Activated naive CD4-positive, alpha-beta T cell treated with anti-CD3 and anti-CD28 coated beads, Interleukin-2, amount 50 U/mL, for 24 hours (primary cell): ENCODE data around the gene CNOT4.

Experiments used
- H3K27ac Mint-ChIP-seq: one replicate; pipeline ENCODE4 v1.8.0; 2021; ENCODE audit warnings: mild to moderate bottlenecking, mixed read lengths
- H3K27me3 Mint-ChIP-seq: one replicate; pipeline ENCODE4 v1.8.0; 2021; ENCODE audit warnings: mixed read lengths
- H3K36me3 Mint-ChIP-seq: one replicate; pipeline ENCODE4 v1.8.0; 2021; ENCODE audit warnings: mixed read lengths
- H3K4me1 Mint-ChIP-seq: one replicate; pipeline ENCODE4 v1.8.0; 2021; ENCODE audit warnings: mixed read lengths
- H3K4me3 Mint-ChIP-seq: one replicate; pipeline ENCODE4 v1.8.0; 2021; ENCODE audit warnings: mild to moderate bottlenecking, mixed read lengths
- H3K9me3 Mint-ChIP-seq: one replicate; pipeline ENCODE4 v1.8.0; 2021; ENCODE audit warnings: mixed read lengths

CNOT4 gene

DNA sequence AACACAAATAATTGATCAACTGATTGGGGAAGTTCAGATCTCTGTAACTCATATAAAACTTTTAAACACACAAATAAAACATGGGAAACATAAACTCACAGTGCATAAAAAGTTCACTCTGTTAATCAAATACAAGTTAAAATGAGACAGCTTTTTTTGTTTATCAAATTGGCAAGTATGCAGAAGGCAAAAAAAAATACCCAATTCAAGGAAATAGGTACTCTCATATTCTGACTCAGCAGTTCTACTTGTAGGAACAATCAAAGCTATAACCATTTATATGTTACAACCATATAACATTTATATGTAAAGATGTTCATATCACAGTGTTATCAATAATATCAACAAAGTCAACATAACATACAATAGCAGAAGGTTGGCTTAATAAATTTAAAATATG lies 102.0 kb downstream of the CNOT4 start:
- Mint-ChIP-seq H3K27ac (no peak overlapping the region), H3K27me3 (no peaks in the 10 kb centered on the region), H3K4me1 (no peaks in the 10 kb centered on the region), H3K9me3 (no peaks in the 10 kb centered on the region), H3K36me3 (peaks cover 17% of the 10 kb centered on the region), H3K4me3 (no peak overlapping the region)

DNA sequence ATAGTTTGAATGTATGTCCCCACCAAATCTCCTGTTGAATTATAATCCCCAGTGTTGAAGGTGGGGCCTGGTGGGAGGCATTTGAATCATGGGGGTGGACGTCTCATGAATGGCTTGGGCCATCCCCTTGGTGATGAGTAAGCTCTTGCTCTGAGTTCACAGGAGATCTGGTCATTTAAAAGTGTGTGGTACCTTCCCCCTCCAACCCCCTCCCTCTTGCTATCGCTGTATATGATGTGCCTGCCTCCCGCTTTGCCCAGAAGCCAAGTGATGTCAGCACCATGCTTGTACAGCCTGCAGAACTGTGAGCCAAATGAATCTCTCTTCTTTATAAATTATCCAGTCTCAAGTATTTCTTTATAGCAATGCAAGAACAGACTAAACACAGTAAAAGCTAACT lies 103.0 kb downstream of the CNOT4 start:
- Mint-ChIP-seq H3K9me3 (no peaks in the 10 kb centered on the region), H3K27me3 (no peaks in the 10 kb centered on the region), H3K4me1 (no peaks in the 10 kb centered on the region), H3K4me3 (no peak overlapping the region), H3K27ac (no peak overlapping the region), H3K36me3 (peaks cover 14% of the 10 kb centered on the region)

DNA sequence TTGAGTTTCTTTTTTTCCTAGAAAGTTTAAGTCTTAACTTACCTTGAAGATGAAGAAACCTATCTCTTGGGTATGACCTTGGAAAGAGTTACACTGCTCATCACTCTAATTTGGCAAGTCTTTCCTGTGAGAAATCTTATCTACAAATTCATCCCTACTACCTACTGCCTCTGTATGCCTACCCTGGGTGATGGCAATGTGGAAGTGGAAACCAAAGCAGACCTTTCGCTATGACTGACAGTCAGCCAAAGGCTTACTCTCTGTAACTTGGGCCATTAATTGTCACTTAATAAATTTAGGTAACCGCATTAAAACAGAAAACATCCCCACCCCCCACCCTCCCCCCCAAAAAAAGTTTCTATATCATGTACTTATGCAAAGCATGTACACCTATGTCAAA lies 103.9 kb downstream of the CNOT4 start:
- Mint-ChIP-seq H3K4me1 (no peaks in the 10 kb centered on the region), H3K27ac (no peak overlapping the region), H3K9me3 (no peaks in the 10 kb centered on the region)

GRCh38 chr7:135403302-135403701 lies 106.6 kb downstream of the CNOT4 start:
- peaks cover 8% of the 10 kb centered on the region for H3K36me3 Mint-ChIP-seq
- H3K4me3 Mint-ChIP-seq = no peak overlapping the region
- no peak overlapping the region for H3K27ac Mint-ChIP-seq
- no peaks in the 10 kb centered on the region for H3K27me3 Mint-ChIP-seq
- H3K4me1 Mint-ChIP-seq = no peaks in the 10 kb centered on the region
- H3K9me3 Mint-ChIP-seq = no peaks in the 10 kb centered on the region

More for the DNA sequence above, 103.9 kb downstream of the CNOT4 start:
- Mint-ChIP-seq H3K36me3 (peaks cover 12% of the 10 kb centered on the region), H3K4me3 (no peak overlapping the region), H3K27me3 (no peaks in the 10 kb centered on the region)

GRCh38 chr7:135397689-135398088 lies 112.2 kb downstream of the CNOT4 start:
- Mint-ChIP-seq H3K4me1 (no peaks in the 10 kb centered on the region), H3K36me3 (peaks cover 16% of the 10 kb centered on the region), H3K4me3 (no peak overlapping the region), H3K9me3 (no peaks in the 10 kb centered on the region), H3K27ac (no peak overlapping the region), H3K27me3 (no peaks in the 10 kb centered on the region)

GRCh38 chr7:135392701-135393100 lies 117.2 kb downstream of the CNOT4 start:
- Mint-ChIP-seq H3K27ac (no peak overlapping the region), H3K36me3 (peaks cover 23% of the 10 kb centered on the region)

DNA sequence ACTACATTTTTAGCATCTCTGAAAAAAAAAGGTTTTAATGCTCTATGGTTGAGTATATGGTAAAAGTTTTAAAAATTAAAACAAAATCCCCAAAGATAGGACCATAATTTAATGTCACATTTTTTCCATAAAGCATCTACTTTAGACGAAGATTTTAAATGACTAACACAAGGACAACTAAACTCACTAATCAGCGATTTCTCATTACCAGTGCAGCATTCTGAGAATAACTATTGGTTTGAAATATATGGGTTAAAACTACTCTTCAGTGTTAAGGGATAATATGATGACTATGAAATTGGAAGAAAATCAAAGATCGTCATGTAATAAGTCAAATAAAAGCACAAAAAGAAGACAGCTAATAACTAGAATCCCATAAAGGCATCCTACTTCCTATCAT lies 118.4 kb downstream of the CNOT4 start:
- H3K4me3 Mint-ChIP-seq = no peak overlapping the region
- H3K27me3 Mint-ChIP-seq = no peaks in the 10 kb centered on the region
- H3K36me3 Mint-ChIP-seq = peaks cover 19% of the 10 kb centered on the region
- no peak overlapping the region for H3K27ac Mint-ChIP-seq
- H3K9me3 Mint-ChIP-seq = no peaks in the 10 kb centered on the region
- peaks cover 3% of the 10 kb centered on the region for H3K4me1 Mint-ChIP-seq

More at GRCh38 chr7:135392701-135393100, 117.2 kb downstream of the CNOT4 start:
- Mint-ChIP-seq H3K9me3 (no peaks in the 10 kb centered on the region), H3K27me3 (no peaks in the 10 kb centered on the region), H3K4me3 (no peak overlapping the region), H3K4me1 (peaks cover 3% of the 10 kb centered on the region)

DNA sequence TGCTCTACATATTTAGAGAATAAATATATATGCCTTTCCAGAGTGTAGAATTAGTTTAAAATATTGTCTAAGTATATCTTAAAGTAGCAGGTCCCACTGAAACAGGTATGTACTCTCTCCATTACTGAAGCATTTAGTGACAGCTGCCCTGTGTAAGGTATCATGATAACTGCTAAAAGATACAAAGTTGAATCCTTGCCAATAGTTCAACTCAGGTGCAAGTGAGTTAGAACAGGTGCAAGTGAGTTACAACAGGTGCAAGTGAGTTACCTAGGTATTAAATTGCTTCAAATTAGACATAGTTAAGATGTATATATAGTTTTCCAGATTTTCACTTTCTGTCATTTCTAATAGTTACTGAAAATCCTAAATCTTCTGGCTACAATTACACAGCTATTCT lies 119.1 kb downstream of the CNOT4 start:
- peaks cover 3% of the 10 kb centered on the region for H3K4me1 Mint-ChIP-seq
- no peaks in the 10 kb centered on the region for H3K9me3 Mint-ChIP-seq
- no peaks in the 10 kb centered on the region for H3K27me3 Mint-ChIP-seq
- H3K36me3 Mint-ChIP-seq = peaks cover 21% of the 10 kb centered on the region
- no peak overlapping the region for H3K27ac Mint-ChIP-seq
- no peak overlapping the region for H3K4me3 Mint-ChIP-seq

- no peak overlapping the region for H3K4me3 Mint-ChIP-seq
- peaks cover 3% of the 10 kb centered on the region for H3K4me1 Mint-ChIP-seq
- H3K9me3 Mint-ChIP-seq = no peaks in the 10 kb centered on the region
- H3K27ac Mint-ChIP-seq = no peak overlapping the region
- H3K36me3 Mint-ChIP-seq = peaks cover 17% of the 10 kb centered on the region
- H3K27me3 Mint-ChIP-seq = no peaks in the 10 kb centered on the region
Observed at GRCh38 chr7:135389971-135390370, 119.9 kb downstream of the CNOT4 start.

DNA sequence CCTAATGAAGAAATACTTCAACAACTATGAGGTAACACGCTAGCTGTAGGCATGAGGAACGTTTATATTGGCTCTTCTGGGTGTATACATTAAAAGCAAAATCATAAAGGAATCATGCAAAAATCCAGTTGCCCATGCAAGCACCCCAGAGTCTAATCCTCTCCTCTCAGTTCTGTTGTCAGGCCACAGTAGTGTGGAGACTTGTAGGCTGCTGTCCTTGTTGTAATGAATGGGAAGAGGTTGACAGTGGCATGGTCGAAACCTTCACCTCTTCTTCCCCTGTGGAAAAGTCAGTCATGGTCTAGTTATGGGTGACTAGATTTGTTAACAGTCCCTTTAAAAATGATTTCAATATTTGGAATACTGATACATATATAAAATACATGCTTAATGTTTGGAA lies 121.3 kb downstream of the CNOT4 start:
- Mint-ChIP-seq H3K27me3 (no peaks in the 10 kb centered on the region), H3K4me3 (no peak overlapping the region), H3K27ac (no peak overlapping the region), H3K36me3 (peaks cover 13% of the 10 kb centered on the region), H3K4me1 (peaks cover 3% of the 10 kb centered on the region), H3K9me3 (no peaks in the 10 kb centered on the region)

GRCh38 chr7:135386776-135387175 lies 123.1 kb downstream of the CNOT4 start:
- peaks cover 3% of the 10 kb centered on the region for H3K4me1 Mint-ChIP-seq
- peaks cover 13% of the 10 kb centered on the region for H3K36me3 Mint-ChIP-seq
- no peak overlapping the region for H3K27ac Mint-ChIP-seq
- no peak overlapping the region for H3K4me3 Mint-ChIP-seq
- H3K9me3 Mint-ChIP-seq = no peaks in the 10 kb centered on the region
- no peaks in the 10 kb centered on the region for H3K27me3 Mint-ChIP-seq

- H3K4me1 Mint-ChIP-seq = no peaks in the 10 kb centered on the region
- H3K27me3 Mint-ChIP-seq = no peaks in the 10 kb centered on the region
- H3K4me3 Mint-ChIP-seq = no peak overlapping the region
- no peaks in the 10 kb centered on the region for H3K9me3 Mint-ChIP-seq
- H3K36me3 Mint-ChIP-seq = peaks cover 9% of the 10 kb centered on the region
- H3K27ac Mint-ChIP-seq = no peak overlapping the region
Observed at GRCh38 chr7:135386181-135386580, 123.7 kb downstream of the CNOT4 start.

DNA sequence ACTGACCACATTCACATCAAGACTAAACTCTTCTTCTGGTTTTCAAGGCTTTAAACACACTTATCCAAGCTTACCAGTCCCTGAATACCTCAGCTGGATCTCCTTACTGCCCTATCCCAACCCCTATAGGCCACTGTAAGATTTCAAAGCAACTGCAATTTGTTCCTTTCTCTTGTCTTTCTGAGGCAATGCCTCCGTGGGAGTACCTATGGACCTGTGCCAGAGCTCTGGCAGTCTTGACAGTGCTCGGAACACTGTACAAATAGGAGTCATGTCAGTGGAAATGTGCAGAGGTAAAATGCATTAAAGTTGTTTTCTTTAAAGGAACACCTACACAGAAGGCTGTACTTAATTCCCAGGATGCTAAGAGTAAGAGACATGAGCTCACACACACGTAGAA lies 124.7 kb downstream of the CNOT4 start:
- no peak overlapping the region for H3K27ac Mint-ChIP-seq
- H3K9me3 Mint-ChIP-seq = no peaks in the 10 kb centered on the region
- peaks cover 9% of the 10 kb centered on the region for H3K36me3 Mint-ChIP-seq
- no peak overlapping the region for H3K4me3 Mint-ChIP-seq
- H3K27me3 Mint-ChIP-seq = no peaks in the 10 kb centered on the region
- no peaks in the 10 kb centered on the region for H3K4me1 Mint-ChIP-seq

DNA sequence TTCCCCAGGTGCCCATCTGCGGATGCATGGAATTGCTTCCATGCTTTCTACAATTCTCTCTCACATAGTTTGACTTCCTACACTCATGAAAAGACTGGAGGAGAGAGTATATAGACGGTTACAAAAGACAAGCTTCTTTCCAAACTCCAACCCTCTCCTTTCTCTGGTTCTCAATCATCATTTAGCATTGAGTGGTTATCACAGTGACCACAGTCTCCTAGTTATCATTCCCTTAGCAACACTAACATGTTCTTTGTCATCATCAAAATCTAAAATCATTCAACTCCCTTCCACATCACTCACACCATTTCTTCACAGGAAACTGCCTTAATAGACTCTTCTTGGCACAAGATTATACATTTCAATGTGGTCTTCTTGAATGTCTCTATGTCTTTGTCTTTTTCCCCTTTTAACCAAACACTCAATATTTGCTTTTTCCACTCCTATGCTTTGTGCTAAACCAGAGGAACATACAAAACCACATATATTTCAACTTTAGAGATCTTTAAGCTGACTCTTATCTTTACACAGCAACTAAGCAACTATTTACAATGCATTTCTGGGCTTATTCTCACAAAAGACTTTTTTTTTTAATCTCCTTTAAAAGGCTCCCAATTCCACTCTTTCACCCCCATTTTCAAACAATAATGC lies 126.3 kb downstream of the CNOT4 start:
- Mint-ChIP-seq H3K36me3 (peaks cover 8% of the 10 kb centered on the region), H3K27ac (no peak overlapping the region), H3K4me1 (no peaks in the 10 kb centered on the region), H3K4me3 (no peak overlapping the region), H3K9me3 (no peaks in the 10 kb centered on the region), H3K27me3 (no peaks in the 10 kb centered on the region)

GRCh38 chr7:135382173-135382572 lies 127.7 kb downstream of the CNOT4 start:
- Mint-ChIP-seq H3K9me3 (no peaks in the 10 kb centered on the region), H3K4me1 (no peaks in the 10 kb centered on the region), H3K27ac (no peak overlapping the region), H3K36me3 (peaks cover 4% of the 10 kb centered on the region), H3K4me3 (no peak overlapping the region), H3K27me3 (no peaks in the 10 kb centered on the region)

- Mint-ChIP-seq H3K4me3 (no peak overlapping the region), H3K9me3 (no peaks in the 10 kb centered on the region), H3K27ac (no peak overlapping the region), H3K27me3 (no peaks in the 10 kb centered on the region), H3K36me3 (peaks cover 2% of the 10 kb centered on the region), H3K4me1 (no peaks in the 10 kb centered on the region)
Observed at GRCh38 chr7:135381369-135381768, 128.5 kb downstream of the CNOT4 start.

DNA sequence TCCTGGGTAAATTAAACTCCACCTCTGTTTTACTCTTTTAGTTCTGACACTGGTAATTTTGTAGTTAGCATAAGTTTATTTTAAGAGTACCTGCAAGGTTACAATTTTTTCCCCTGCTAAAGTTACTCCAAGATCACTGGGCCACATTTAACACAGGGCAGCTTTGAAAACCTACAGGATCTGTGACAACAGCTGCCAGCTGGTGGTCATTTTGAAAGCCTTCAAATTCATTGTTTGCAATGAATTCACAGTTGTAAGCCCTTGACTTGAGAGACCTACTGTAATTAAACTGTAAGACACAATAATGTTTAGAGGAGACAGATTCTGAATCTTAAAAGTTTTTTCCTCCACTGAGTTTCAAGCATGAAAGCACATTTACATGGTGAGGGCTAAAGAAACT lies 129.6 kb downstream of the CNOT4 start:
- Mint-ChIP-seq H3K27ac (no peak overlapping the region), H3K36me3 (peaks cover 2% of the 10 kb centered on the region), H3K4me1 (no peaks in the 10 kb centered on the region), H3K9me3 (no peaks in the 10 kb centered on the region), H3K27me3 (no peaks in the 10 kb centered on the region), H3K4me3 (no peak overlapping the region)
